Retinal pigment epithelial cell (primary cell): ENCODE measurements around the gene LMF1.

Experiments used
- DNase-seq: peaks from one replicate; pipeline ENCODE4 v3.0.0-alpha.2; 2010; ENCODE audit warnings: low read depth
- H3K4me3 ChIP-seq: 2 replicates; pipeline ENCODE4 v1.5.1; 2011; ENCODE audit warnings: mild to moderate bottlenecking, low read length, control low read depth, moderate library complexity
- TF ChIP-seq, protein P1 (sequence below): conservative IDR thresholded peaks from 2 replicates; pipeline ENCODE4 v1.5.1; 2011; ENCODE audit warnings: low read depth, low read length, control low read depth, inconsistent platforms

The LMF1 gene

DNA sequence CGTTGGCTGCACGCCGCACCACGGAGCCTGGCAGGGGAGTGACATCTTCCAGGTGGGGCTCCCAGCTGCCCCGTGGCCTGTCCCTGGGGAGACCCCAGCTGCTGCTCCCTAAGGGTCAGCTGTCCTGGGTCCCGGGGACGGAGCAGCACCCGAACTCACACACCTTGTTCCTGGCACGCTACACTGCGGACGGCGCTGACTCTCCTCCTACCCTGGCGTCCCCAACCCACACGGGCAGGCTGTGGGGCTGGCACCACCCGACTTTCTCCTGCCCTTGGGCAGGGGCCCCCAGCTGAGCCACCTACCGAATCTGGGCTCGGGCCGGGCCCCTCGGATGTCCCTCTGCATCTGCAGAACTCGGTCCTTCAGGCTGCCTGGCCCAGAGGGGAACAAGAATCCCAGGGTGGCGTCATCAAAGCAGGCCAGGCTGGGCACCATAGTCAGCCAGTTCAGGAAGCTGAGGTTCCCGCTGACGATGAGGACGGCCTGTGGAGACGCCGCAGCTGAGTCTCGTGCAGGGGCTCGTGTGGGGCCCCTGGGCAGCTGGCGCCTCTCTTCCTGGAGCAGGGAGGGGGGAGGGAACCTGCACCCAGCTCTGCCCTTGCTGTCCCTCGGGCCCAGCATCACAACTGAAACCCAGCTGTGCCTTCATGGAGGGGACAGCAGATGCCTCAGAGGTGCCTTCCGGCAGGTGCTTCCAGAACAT lies 99.8 kb downstream of the LMF1 start:
- no peak overlapping the region for H3K4me3 ChIP-seq
- TF ChIP-seq, protein P1, sequence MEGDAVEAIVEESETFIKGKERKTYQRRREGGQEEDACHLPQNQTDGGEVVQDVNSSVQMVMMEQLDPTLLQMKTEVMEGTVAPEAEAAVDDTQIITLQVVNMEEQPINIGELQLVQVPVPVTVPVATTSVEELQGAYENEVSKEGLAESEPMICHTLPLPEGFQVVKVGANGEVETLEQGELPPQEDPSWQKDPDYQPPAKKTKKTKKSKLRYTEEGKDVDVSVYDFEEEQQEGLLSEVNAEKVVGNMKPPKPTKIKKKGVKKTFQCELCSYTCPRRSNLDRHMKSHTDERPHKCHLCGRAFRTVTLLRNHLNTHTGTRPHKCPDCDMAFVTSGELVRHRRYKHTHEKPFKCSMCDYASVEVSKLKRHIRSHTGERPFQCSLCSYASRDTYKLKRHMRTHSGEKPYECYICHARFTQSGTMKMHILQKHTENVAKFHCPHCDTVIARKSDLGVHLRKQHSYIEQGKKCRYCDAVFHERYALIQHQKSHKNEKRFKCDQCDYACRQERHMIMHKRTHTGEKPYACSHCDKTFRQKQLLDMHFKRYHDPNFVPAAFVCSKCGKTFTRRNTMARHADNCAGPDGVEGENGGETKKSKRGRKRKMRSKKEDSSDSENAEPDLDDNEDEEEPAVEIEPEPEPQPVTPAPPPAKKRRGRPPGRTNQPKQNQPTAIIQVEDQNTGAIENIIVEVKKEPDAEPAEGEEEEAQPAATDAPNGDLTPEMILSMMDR: no peak
- no peak for DNase-seq

DNA sequence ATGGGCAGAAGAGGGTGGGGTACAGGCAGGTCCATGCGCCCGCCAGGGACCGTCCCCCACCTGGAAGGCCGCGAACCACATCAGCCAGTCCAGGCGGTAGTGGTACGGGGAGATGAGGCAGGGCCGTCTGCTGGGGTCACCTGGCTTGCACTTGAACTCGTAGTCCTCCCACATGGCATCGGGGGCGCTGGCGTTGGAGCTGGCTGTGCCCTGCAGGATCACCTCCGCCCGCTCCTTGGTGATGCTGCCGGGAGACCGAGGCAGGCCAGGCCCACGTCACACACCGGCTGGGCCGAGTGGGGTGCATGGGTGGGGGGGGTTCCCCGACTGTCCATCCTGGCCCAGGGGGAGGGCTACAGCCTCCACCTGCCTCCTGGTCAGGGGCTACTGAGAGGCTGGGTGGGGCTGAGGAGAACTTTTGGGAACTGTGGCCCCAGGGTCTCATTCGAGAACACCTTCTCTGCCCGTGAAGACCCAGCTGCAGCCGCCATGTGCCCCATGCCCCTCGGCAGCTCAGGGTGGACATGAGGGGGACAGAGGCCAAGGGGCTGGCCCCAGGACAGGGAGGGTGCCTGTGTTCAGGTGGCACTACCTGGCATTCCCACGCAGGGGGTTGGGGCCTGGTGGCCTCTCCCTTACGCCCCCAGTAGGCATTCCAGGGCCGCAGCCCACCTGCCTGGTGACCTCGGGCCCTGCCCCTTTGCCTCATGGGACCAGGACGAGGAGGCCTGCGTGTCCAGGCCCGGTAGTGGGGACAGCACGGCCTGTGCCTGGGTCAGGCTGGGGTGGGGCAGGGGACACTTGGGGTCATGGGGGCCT lies 100.8 kb downstream of the LMF1 start:
- H3K4me3 ChIP-seq: no peak overlapping the region
- no peak for DNase-seq
- TF ChIP-seq, protein P1: no peak

DNA sequence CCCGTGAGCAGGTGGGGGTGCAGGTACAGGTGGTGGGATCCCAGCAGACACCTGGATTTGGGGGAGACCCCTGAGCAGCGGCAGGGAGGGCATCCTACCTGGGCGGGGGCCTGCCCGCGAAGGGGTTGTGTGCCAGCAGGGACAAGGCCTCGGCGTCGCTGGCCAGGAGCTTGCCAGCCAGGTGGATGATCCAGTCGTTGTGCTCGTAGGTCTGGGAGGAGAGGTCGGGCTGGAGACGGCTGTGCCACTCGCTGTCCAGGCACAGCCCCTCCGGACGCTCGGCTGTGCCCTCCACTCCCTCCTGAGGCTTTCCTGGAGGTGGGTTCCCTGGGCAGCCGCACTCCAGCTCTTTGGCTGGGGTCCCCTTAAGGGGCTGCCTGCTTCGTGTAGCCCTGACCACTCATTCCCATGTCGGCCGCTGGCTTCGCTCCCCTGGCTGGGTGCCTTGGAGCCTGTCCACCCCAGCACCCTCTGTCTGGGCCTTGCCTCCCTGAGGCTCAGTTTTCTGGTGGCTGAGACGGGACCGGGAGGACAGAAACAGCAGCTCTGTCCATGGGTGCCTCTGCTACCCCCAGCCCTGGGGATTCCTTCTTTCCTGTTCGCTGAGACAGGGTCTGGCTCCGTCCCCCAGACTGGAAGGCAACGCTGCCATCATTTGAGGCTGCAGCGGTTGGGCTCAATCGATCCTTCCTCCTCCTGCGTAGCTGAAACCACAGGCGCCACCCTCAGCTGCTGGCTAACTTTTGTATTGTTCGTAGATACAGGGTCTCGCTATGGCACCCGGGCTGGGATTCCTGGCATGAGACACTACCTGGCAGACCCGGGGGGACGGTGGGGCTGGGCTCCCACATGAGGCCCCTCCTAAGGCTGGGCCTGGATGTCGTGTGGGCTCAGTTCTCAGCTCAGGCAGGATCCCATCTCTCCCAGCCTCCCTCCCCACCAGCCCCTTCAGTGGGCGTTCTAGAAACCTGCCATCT lies 101.7 kb downstream of the LMF1 start:
- DNase-seq: no peak
- no peak overlapping the region for H3K4me3 ChIP-seq
- TF ChIP-seq, protein P1: no peak

DNA sequence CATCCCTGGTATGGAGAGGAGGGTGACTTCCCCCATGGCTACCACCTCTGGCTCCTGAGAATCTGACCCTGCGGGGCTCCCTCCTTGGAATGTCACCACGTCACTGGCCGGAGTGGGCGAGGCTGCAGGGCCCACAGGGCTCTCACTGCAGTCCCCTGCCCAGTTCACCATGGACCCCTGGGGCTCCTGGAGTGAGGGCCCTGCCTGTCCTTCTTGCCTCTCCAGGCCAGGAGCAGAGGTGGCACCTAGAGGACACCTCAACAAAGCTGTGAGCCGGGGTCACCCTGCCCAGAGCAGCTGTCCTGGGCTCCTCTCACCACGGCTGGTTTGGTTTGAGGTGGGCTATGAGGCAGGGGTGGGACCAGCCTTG lies 102.4 kb downstream of the LMF1 start:
- DNase-seq: no peak
- no peak overlapping the region for H3K4me3 ChIP-seq
- TF ChIP-seq, protein P1: no peak

DNA sequence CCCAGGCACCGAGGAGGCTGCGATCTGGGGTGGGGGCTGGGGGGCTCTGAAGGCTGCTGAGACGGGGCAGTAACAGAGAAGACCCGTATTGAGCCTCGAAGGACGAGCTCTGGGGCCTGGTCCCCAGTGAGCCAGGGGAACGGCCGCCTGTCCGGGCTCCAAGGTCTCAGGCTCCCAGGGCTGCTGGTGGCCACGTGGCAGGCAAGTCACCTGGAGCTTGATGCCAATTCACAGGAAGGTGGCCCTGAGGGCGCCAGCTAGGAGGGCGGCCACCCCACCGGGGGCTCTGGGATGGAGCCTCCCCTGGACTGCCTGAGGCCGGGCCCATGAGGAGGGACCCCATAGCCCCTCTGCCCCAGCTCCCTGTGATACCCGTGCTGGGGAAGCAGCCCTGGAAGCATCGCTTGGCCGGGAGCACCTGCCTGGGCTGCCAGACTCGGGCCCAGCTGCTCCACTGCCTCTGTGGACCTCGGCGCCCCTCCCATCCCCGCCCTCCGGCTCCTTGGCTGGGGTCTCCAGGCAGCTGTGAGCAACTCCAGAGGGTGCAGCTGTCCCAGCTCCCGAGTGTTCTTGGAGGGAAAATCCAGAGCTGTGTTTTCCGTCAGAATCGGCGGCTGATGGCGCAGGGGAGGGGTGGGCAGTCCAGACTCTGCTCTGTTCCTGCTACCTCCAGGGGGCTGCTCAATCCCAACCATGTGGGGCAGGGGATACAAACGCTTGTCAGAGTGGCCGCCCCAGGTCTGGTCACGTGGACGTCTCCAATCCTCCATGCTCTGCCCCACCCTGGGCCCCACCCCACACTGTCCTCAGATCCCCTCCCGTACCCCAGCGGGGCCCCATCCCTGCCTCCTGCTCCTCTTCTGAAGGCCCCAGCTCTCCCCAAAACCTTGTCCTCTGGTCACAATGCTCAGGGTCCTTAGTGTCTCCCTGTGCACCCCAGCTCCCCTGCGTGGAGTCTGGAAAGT lies 103.1 kb downstream of the LMF1 start:
- H3K4me3 ChIP-seq: no peak overlapping the region
- DNase-seq: no peak
- TF ChIP-seq, protein P1: no peak
